ENCODE data around the gene EIF4A3. TPM values are rescaled to one million over a fixed set of nuclear protein-coding genes. Genes with fewer than 3 reads are reported as not detected.

EIF4A3 gene
- total RNA-seq, 3 donors from 2014 or later: 46.2 to 93.1 (median 67.9) TPM

GRCh38 chr17:80151333-80151732 lies 4.4 kb upstream of the EIF4A3 start:
- no peak for DNase-seq (ENCODE audit: low spot score in 2 of 2)
- TF ChIP-seq POLR2A (IDR thresholded peaks at IDR 0.05): no peak
- no peak for TF ChIP-seq POLR2AphosphoS5 (IDR thresholded peaks at IDR 0.05)
- TF ChIP-seq CTCF (IDR thresholded peaks at IDR 0.05): no peak
- Histone ChIP-seq H3K27ac (peak overlapping the region in 1 of 2 donors; percentile 74), H3K4me3 (no peak overlapping the region), H3K9me3 (peaks cover 0 to 5% of the 10 kb centered on the region in 2 donors), H3K36me3 (no peaks in the 10 kb centered on the region), H3K4me1 (no peaks in the 10 kb centered on the region), H3K27me3 (no peaks in the 10 kb centered on the region)
- intact Hi-C loops (cut with DNase I; ENCODE audit: low total_unique reads): no loop called here

- peak overlapping the region; percentile 96 to 98 for H3K27ac ChIP-seq
- DNase-seq (ENCODE audit: low spot score in 2 of 2): no peak
- H3K9me3 ChIP-seq: no peaks in the 10 kb centered on the region
- intact Hi-C loops (cut with DNase I; ENCODE audit: low total_unique reads): loop anchor here (1.0 kb wide), 1 partner anchor 43 kb away; no protein-coding TSS in a partner anchor
- no peak for TF ChIP-seq POLR2AphosphoS5 (IDR thresholded peaks at IDR 0.05)
- no peaks in the 10 kb centered on the region for H3K27me3 ChIP-seq
- H3K4me1 ChIP-seq: peaks cover 3 to 12% of the 10 kb centered on the region in 2 donors
- peak overlapping the region; percentile 94 to 100 (median 96) for H3K4me3 ChIP-seq
- peaks cover 5% of the 10 kb centered on the region for H3K36me3 ChIP-seq
Measured at GRCh38 chr17:80146121-80147034, 550 bp downstream of the EIF4A3 start.

- peak overlapping the region; percentile 94 to 100 (median 96) for H3K4me3 ChIP-seq
- no peaks in the 10 kb centered on the region for H3K27me3 ChIP-seq
- H3K27ac ChIP-seq: peak overlapping the region; percentile 96 to 98
- peaks cover 5% of the 10 kb centered on the region for H3K36me3 ChIP-seq
- intact Hi-C loops (cut with DNase I; ENCODE audit: low total_unique reads): no loop called here
- H3K4me1 ChIP-seq: peaks cover 3 to 12% of the 10 kb centered on the region in 2 donors
- H3K9me3 ChIP-seq: no peaks in the 10 kb centered on the region
- DNase-seq (ENCODE audit: low spot score in 2 of 2): no peak
- TF ChIP-seq POLR2A (IDR thresholded peaks at IDR 0.05) (no peak), POLR2AphosphoS5 (IDR thresholded peaks at IDR 0.05) (no peak), CTCF (IDR thresholded peaks at IDR 0.05) (no peak)
Measured at GRCh38 chr17:80145076-80146075, 1.6 kb downstream of the EIF4A3 start.

- no peaks in the 10 kb centered on the region for H3K9me3 ChIP-seq
- H3K4me1 ChIP-seq: peaks cover 3 to 12% of the 10 kb centered on the region in 2 donors
- no peak overlapping the region for H3K4me3 ChIP-seq
- intact Hi-C loops (cut with DNase I; ENCODE audit: low total_unique reads): no loop called here
- H3K27me3 ChIP-seq: no peaks in the 10 kb centered on the region
- no peak for DNase-seq (ENCODE audit: low spot score in 2 of 2)
- TF ChIP-seq CTCF (IDR thresholded peaks at IDR 0.05) (no peak), POLR2AphosphoS5 (IDR thresholded peaks at IDR 0.05) (no peak), POLR2A (IDR thresholded peaks at IDR 0.05) (no peak)
- H3K36me3 ChIP-seq: peaks cover 18% of the 10 kb centered on the region
- no peak overlapping the region for H3K27ac ChIP-seq
Measured at GRCh38 chr17:80142929-80143328, 4.0 kb downstream of the EIF4A3 start.

- no peak for TF ChIP-seq CTCF (IDR thresholded peaks at IDR 0.05)
- no peak for TF ChIP-seq POLR2AphosphoS5 (IDR thresholded peaks at IDR 0.05)
- no peak for TF ChIP-seq POLR2A (IDR thresholded peaks at IDR 0.05)
- Histone ChIP-seq H3K27me3 (no peaks in the 10 kb centered on the region), H3K4me1 (peaks cover 3 to 12% of the 10 kb centered on the region in 2 donors), H3K4me3 (no peak overlapping the region), H3K27ac (no peak overlapping the region), H3K36me3 (peaks cover 30% of the 10 kb centered on the region), H3K9me3 (no peaks in the 10 kb centered on the region)
- DNase-seq (ENCODE audit: low spot score in 2 of 2): no peak
- intact Hi-C loops (cut with DNase I; ENCODE audit: low total_unique reads): no loop called here
Measured at GRCh38 chr17:80141463-80142165, 5.3 kb downstream of the EIF4A3 start.
